MM.1S (cell line): Measurements from ENCODE around the gene PARD3.

ENCODE experiments used
- DNase-seq: peaks from one replicate; pipeline ENCODE4 v3.0.0-alpha.2; 2015
- H2AFZ ChIP-seq: fragments of 300-600 bp; sonication (generic); 2 replicates; pipeline ENCODE4 v1.6.0; 2016; ENCODE audit warnings: antibody characterized with exemption, low read length
- H3F3A ChIP-seq: fragments of 300-600 bp; sonication (generic); 2 replicates; pipeline ENCODE4 v1.6.1; 2016; ENCODE audit warnings: mild to moderate bottlenecking, antibody characterized with exemption, low read length, moderate library complexity, mixed read lengths; ENCODE audit not compliant: insufficient read depth
- H3K27ac ChIP-seq: fragments of 300-600 bp; sonication (generic); 2 replicates; pipeline ENCODE4 v1.5.1; 2016; ENCODE audit warnings: mild to moderate bottlenecking, low read length
- H3K27me3 ChIP-seq: fragments of 300-600 bp; sonication (generic); replicated peaks from 2 replicates; pipeline ENCODE4 v1.6.0; 2016; ENCODE audit warnings: low read length; ENCODE audit not compliant: insufficient read depth
- H3K36me3 ChIP-seq: fragments of 300-600 bp; sonication (generic); replicated peaks from 2 replicates; pipeline ENCODE4 v1.6.1; 2016; ENCODE audit warnings: mild to moderate bottlenecking, low read length, mixed read lengths; ENCODE audit not compliant: insufficient read depth
- H3K4me1 ChIP-seq: fragments of 300-600 bp; sonication (generic); 2 replicates; pipeline ENCODE4 v1.6.1; 2016; ENCODE audit warnings: low read length, mixed read lengths
- H3K4me2 ChIP-seq: fragments of 300-600 bp; sonication (generic); 2 replicates; pipeline ENCODE4 v1.6.0; 2016; ENCODE audit warnings: low read depth, low read length
- H3K4me3 ChIP-seq: fragments of 300-600 bp; sonication (generic); 2 replicates; pipeline ENCODE4 v1.5.1; 2016; ENCODE audit warnings: low read length, mixed read lengths
- H3K79me2 ChIP-seq: fragments of 300-600 bp; sonication (generic); 2 replicates; pipeline ENCODE4 v1.6.1; 2016; ENCODE audit warnings: mixed run types, low read length, mixed read lengths
- H3K9ac ChIP-seq: fragments of 300-600 bp; sonication (generic); 2 replicates; pipeline ENCODE4 v1.6.1; 2016; ENCODE audit warnings: low read length, mixed read lengths
- H3K9me2 ChIP-seq: fragments of 300-600 bp; sonication (generic); replicated peaks from 2 replicates; pipeline ENCODE4 v1.6.1; 2016; ENCODE audit warnings: mild to moderate bottlenecking, low read length, mixed read lengths; ENCODE audit not compliant: insufficient read depth
- H3K9me3 ChIP-seq: fragments of 300-600 bp; sonication (generic); replicated peaks from 2 replicates; pipeline ENCODE4 v1.6.1; 2016; ENCODE audit warnings: mild to moderate bottlenecking, low read length, mixed read lengths; ENCODE audit not compliant: insufficient read depth
- H4K20me1 ChIP-seq: fragments of 300-600 bp; sonication (generic); 2 replicates; pipeline ENCODE4 v1.6.1; 2016; ENCODE audit warnings: mild to moderate bottlenecking, low read length, moderate library complexity, mixed read lengths; ENCODE audit not compliant: insufficient read depth
- EZH2 ChIP-seq: fragments of 300-600 bp; sonication (generic); optimal IDR thresholded peaks from 2 replicates; pipeline ENCODE3; 2017; ENCODE audit warnings: low read depth, mild to moderate bottlenecking, antibody characterized with exemption, low read length, mixed read lengths
- EZH2phosphoT487 ChIP-seq: fragments of 300-600 bp; sonication (generic); IDR thresholded peaks from 2 replicates; pipeline ENCODE4 v1.6.1; 2018; ENCODE audit warnings: antibody characterized with exemption, low read length
- TF ChIP-seq, protein P1 (sequence below): fragments of 300-600 bp; sonication (generic); IDR thresholded peaks from 2 replicates; pipeline ENCODE4 v1.5.1; 2016; ENCODE audit warnings: antibody characterized with exemption, low read length, mixed read lengths

Gene PARD3

DNA sequence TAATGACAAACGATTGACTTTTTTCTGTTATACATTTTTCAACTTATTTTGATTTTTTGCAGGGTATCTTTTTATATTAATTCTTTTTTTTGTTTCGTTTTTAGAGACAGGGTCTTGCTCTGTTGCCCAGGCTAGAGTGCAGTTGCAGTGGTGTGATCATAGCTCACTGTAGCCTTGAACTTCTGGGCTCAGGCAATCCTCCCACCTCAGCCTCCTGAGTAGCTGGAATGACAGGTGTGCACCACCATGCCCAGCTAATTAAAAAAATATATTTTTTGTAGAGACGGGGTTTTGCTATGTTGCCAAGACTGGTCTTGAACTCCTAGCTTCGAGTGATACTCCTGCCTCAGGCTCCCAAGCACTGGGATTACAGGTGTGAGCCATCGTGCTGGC lies 601.3 kb downstream of the PARD3 start:
- Histone ChIP-seq H3K4me3 (no peak overlapping the region), H3K9me3 (no peaks in the 10 kb centered on the region), H3F3A (no peaks in the 10 kb centered on the region), H3K4me2 (no peak overlapping the region), H3K27me3 (no peaks in the 10 kb centered on the region), H3K36me3 (no peaks in the 10 kb centered on the region), H2AFZ (no peak overlapping the region), H3K27ac (no peak overlapping the region), H3K79me2 (no peaks in the 10 kb centered on the region), H3K4me1 (no peaks in the 10 kb centered on the region), H4K20me1 (no peaks in the 10 kb centered on the region), H3K9ac (no peak overlapping the region), H3K9me2 (no peaks in the 10 kb centered on the region)
- TF ChIP-seq EZH2phosphoT487: no peak
- TF ChIP-seq, protein P1, sequence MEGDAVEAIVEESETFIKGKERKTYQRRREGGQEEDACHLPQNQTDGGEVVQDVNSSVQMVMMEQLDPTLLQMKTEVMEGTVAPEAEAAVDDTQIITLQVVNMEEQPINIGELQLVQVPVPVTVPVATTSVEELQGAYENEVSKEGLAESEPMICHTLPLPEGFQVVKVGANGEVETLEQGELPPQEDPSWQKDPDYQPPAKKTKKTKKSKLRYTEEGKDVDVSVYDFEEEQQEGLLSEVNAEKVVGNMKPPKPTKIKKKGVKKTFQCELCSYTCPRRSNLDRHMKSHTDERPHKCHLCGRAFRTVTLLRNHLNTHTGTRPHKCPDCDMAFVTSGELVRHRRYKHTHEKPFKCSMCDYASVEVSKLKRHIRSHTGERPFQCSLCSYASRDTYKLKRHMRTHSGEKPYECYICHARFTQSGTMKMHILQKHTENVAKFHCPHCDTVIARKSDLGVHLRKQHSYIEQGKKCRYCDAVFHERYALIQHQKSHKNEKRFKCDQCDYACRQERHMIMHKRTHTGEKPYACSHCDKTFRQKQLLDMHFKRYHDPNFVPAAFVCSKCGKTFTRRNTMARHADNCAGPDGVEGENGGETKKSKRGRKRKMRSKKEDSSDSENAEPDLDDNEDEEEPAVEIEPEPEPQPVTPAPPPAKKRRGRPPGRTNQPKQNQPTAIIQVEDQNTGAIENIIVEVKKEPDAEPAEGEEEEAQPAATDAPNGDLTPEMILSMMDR: no peak
- TF ChIP-seq EZH2: no peak
- no peak for DNase-seq

DNA sequence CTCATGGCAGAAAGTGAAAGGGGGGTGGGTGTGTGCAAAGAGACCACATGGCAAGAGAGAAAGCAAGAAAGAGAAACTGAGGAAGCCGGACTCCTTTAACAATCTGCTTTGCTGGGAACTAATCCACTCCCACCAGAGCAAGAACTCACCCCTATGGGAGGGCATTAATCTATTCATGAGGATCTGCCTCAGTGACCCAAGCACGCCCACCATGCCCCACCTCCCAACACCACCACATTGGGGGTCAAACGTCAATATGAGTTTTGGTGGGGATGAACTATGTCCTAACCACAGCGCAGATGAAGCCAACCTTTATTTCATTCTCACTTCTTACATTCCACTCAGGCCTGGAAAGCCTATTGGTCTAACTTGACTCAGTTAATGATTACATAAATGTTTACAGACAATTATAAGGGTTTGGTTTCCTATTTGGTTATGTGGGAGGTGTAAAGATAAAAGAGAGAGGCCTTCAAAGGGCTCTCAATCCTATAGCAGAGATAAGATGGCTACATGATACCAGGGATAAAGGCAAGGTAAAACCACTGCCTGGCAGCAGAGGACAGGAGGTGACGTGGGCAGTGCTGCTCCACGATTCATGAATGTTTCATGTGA lies 601.8 kb downstream of the PARD3 start:
- Histone ChIP-seq H3K4me1 (no peaks in the 10 kb centered on the region), H3K4me3 (no peak overlapping the region), H4K20me1 (no peaks in the 10 kb centered on the region), H3K27me3 (no peaks in the 10 kb centered on the region), H3F3A (no peaks in the 10 kb centered on the region), H3K4me2 (no peak overlapping the region), H3K27ac (no peak overlapping the region), H3K9me2 (no peaks in the 10 kb centered on the region), H3K9me3 (no peaks in the 10 kb centered on the region), H3K79me2 (no peaks in the 10 kb centered on the region), H2AFZ (no peak overlapping the region), H3K9ac (no peak overlapping the region), H3K36me3 (no peaks in the 10 kb centered on the region)
- no peak for DNase-seq
- TF ChIP-seq EZH2phosphoT487: no peak
- TF ChIP-seq EZH2: no peak
- TF ChIP-seq, protein P1: no peak

DNA sequence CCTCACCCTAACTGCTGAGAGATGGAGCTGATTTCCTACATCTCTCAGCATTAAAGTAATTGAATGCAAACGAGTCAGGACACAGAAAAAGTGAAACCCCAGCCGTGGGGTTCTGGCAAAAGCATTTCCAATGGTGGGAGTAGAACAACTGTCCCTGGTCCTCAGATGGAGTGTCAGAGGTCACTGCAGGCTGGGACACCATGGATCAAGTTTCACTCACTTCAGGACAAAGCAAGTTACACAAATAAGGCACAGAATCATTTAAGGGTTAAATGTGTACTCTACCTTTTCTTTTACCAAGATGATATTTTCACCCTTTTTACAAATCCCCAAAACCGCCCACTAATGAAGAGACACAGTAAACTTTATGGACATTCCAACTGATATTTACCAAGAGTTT lies 607.8 kb downstream of the PARD3 start:
- DNase-seq: no peak
- no peaks in the 10 kb centered on the region for H3K27me3 ChIP-seq
- TF ChIP-seq EZH2phosphoT487: no peak
- TF ChIP-seq, protein P1: no peak
- TF ChIP-seq EZH2: no peak
- H3K4me3 ChIP-seq: no peak overlapping the region
- no peak overlapping the region; the same call in 1 of the 2 replicates for H3K27ac ChIP-seq
- H3K9ac ChIP-seq: no peak overlapping the region
- no peak overlapping the region for H2AFZ ChIP-seq
- peaks cover 18% of the 10 kb centered on the region for H3F3A ChIP-seq
- H3K4me1 ChIP-seq: peaks cover 30% of the 10 kb centered on the region
- no peaks in the 10 kb centered on the region for H4K20me1 ChIP-seq
- no peaks in the 10 kb centered on the region for H3K9me2 ChIP-seq
- no peak overlapping the region for H3K4me2 ChIP-seq
- no peaks in the 10 kb centered on the region for H3K79me2 ChIP-seq
- no peaks in the 10 kb centered on the region for H3K36me3 ChIP-seq
- H3K9me3 ChIP-seq: no peaks in the 10 kb centered on the region
